Measurements from ENCODE around the gene IQSEC3. TPM values are rescaled to one million over a fixed set of nuclear protein-coding genes. Genes with fewer than 3 reads are reported as not detected.
"Not testable (repeated sequence)": the region's sequence is repeated elsewhere in the genome, so short reads cannot be mapped to it uniquely, and the experiment has no call there.

The IQSEC3 gene
- total RNA-seq, 1 donor from 2014 or later: not detected

DNA sequence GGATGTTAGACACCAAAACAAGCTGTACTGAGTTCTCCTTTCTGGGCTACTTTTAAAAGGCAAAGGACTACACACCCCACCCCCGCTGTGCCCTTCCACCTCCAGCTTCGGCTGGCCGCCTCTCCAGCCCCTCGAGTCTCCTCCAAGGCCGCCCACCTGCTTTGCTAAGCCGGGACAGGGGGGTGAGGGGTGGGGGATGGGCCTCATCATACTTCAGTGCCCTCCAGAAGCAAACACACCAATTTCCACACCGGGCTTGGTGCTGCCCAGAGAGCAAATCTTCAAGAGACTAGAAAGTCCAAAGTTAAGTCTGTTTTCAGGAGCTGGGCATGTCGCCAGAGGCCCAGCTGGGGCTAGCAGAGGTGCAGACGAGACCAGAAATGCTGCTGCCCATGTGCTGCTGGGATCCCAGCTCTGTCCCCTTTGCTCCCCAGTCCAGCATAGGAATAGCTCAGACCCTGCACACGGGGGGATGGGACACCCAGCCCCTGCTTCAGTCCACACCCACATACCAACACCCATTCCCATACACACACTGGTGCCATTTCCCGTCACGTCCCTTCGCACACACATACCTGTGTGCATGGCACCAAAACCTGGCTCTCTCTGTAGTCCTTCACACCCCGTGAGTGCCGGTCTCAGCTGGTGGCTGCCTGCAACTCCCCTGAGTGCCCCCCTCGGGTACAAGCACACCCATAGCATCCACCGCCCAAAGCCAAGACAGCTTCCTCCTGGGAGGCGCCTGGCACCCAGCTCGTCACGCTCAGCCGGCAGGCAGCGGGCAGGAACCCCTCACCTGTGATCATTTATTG lies 146.4 kb downstream of the IQSEC3 start:
- DNase-seq (ENCODE audit: low read depth): peak; percentile 22

DNA sequence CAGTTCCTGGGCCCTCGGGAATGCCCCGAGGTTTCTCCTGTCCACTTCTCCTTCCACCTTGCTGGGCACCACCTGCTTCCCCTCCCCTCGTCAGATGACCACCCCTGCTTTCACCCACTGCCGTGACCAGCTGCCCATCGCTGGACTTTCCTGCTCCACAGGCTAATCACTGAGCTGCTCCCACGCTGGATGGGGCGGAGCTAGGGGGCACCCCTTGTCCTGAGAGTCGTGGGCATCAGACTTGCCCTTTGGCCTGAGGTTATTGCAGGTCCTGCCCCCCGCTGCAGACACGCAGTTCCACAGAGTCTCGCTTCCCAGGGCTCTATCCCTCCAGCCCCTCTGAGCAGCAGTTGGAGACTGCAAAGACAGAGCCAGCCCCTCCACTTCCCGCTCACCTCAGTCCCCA lies 147.0 kb downstream of the IQSEC3 start:
- no peak for DNase-seq (ENCODE audit: low read depth)

DNA sequence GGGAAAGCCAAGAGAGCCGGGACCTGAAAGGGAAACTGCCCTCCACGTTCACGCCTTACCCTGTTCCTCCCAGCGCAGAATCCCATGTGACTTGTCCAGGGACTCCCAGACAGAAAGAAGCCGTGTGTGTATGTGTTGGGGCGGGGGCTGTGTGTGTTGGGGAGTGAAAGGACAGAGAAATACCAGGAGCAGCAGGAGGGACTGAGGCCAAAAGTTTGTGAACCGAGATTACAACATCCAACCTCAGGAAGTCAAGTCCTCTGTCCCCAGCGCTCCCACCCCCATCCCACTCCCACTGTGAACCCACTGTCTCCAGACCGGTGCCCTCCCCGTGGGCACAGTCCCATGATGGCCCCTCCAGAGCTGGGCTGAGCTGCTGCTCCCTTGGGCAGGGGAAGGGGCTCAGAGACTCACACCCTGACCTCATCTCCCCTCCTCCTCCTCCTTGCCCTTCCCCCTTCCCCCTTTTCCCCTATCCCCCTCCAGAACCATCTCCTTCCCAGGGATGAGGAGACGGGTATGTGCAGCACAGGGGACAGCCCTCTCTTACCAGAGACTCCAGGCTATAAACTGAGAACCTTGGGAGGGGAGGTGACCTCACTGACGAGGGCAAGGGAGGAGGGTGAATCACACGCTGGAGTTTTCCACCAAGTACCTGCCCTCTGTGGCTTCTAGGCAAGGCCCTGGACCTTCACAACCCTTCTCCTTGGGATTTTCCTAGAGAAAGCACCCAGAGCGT lies 147.6 kb downstream of the IQSEC3 start, which contains the start of gene SLC6A12:
SLC6A12 (minus strand) TSS at position 155 of the 739 bp plus-strand sequence. CDS start 4,171 bp downstream, outside the sequence.
- no peak for DNase-seq (ENCODE audit: low read depth)

DNA sequence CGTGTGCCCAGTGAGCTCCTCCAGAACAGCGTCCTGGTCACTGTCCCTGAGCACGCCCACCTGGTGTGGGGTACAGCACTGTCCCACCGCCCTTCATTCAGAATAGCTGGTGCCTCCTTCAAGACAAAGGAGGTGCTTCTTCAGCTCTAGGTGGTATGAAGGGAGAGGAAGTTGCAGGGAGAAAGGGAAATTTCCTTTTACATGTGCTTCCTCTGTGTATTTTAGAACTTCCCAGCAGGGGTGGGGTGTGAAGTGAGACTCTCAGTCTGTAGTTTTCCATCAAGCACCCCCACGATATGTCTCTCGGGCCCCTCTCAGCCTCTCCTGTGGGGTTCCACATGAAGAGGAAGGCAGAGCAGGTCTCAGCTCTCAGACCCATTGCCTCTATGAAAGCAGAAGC lies 148.5 kb downstream of the IQSEC3 start:
- DNase-seq (ENCODE audit: low read depth): no peak

DNA sequence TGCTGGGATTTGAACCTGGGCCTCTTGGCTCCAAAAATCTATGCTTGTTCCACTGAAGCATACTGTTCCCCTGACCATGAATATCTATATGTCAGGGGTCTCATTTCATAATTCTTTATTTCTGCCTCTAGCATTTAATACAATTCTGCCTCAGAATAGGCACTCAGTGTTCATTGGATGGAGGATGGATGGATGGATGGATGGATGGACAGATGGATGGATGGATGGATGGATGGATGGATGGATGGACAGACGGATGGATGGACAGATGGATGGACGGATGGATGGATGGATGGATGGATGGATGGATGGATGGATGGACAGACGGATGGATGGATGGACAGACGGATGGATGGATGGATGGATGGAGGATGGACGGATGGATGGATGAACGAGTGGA lies 150.5 kb downstream of the IQSEC3 start:
- DNase-seq (ENCODE audit: low read depth): not testable (repeated sequence)

DNA sequence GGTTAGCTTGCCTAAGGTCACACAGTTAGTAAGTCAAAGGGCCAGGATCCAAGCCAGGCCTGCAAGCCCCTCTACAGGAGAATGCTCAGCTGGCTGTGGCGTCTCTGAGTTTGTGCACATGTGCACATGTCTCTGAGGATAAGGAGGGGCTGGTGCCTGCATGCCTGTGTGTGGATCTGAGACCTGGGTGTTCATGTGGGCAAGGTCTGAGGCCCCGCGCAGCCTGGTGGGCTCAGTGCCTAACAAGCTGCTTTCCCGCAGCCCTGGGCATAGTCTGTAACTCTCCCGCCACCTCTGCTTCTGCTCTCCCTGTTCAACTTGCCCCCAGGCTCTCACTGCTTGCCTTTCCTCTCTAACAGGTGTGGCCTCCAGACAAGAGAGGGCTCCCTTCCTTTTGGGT lies 151.7 kb downstream of the IQSEC3 start:
- DNase-seq (ENCODE audit: low read depth): no peak

DNA sequence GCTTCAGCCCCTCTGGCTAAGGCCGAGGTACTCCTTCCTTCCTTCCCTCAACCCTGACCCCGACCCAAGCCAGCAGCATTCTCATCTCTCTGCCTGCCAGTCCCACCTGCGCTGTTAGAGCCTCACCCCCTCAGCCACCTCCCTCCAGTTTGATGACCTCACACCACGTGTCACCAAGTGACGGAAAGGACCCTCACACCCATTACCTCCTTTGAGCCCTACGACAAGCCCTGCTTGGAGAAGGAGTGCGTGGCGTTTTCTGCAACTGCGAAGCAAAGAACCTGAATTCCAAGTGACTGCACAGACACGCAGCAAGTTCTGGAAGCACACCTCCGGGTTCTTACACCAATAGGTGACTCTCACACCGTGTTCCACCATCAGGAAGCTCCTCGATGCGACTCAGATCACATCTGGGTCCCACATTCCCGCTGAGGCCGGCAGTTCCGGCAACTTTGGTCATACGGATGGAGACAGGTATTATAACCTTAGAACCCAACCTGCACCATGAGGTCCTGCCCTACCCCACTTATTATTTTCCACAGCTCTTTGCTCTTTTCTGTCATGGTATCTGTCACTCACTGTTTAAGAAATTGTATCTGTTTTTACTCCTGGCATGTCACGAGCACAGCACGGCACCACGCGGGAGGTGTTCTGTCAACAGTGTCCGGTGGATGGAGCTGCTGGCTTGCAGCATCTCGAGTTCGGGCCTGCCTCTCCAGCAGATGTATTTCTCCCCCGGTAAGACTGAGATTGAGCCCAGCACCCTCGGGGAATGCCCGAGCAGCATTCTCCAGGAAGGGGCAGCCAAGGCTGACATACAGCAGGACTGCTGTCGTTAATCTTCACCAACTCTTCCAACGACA lies 152.4 kb downstream of the IQSEC3 start:
- no peak for DNase-seq (ENCODE audit: low read depth)

DNA sequence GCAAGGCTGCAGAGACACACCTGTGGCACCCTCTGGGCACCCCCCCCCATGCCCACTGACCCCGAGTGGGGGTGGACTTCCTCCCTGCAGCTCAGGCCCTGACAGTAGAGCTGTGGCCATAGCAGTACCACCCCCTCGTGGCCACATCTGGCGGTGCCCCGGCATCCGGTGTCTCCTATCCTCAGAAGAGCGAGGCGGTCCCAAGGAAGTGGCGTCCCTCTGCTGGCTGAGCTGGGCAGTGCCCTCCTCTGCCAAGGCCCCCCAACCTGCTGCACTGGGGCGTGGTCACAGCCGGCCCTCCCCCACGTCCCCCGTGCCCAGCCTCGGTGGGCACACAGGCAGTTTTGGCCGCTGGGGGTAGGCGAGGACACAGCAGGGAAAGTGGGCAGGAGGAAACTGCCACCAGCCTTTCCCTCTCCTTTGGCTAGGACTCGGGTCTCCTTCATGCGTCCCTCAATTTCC lies 153.4 kb downstream of the IQSEC3 start:
- peak; percentile 60 for DNase-seq (ENCODE audit: low read depth)

DNA sequence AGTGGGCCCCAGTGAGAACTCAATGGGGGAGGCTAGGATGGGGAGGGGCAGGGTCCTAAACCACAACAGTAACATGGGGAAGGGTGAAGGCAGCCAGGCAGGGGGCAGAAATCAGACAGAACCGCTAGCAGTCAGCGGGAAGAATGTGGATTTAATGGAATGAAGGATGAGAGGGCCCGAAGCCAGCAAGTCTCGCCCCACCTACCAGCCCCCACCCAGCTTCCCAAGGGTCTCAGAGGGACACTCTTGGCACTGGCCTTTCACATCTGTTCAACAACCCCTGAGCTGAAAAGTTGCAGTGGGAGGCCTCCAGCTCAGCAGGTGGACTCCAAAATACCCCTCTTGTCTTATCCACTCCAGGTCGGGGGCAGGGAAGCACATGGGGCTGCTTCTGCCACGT lies 153.9 kb downstream of the IQSEC3 start:
- no peak for DNase-seq (ENCODE audit: low read depth)

DNA sequence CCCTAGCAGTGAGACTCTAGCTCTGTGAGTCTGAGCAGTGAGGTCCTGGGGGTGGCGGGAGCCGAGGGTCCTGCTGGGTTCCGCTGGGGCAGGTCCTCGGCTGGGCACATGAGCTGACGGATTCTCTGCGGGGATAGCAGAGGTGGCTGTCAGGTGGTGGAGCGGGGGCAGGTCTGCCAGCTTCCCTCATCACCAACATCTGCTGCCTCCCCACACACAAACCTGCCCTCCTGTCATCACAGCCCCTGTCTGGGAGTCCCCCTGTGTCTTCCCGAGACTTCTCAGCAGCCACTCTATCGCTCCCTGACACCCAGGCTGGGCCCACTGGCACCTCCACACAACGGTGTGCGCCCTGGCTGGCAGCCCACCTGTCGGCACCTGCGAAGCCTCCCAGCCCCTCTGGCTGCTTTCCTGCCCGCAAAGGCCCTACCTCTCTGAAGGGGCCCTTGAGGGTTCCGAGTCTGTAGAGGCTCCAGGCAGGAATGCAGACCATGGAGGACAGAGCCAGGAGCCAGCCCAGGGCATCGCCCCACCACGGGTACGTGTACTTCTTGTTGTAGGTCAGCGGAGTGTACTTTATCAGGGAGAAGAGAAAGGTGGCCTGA lies 154.5 kb downstream of the IQSEC3 start:
- no peak for DNase-seq (ENCODE audit: low read depth)

DNA sequence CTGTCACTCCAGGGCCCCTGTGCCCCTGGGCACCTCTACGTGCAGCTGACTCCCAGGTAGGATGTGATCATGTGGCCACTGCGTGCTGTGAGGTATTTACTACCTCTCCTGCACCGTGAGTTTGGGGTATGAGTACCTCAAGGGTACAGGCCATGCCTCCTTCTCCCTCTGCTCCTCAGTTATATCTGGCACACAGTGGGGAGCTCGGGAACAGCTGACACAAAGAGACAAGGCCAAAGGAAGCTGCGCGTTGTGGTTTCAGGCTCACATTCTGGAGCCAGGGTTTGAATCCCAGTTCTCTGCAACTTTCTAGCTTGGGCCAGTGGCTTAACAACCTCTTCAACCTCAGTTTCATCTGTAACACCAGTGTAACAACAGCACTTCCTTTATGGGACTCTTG lies 155.2 kb downstream of the IQSEC3 start:
- DNase-seq (ENCODE audit: low read depth): no peak

DNA sequence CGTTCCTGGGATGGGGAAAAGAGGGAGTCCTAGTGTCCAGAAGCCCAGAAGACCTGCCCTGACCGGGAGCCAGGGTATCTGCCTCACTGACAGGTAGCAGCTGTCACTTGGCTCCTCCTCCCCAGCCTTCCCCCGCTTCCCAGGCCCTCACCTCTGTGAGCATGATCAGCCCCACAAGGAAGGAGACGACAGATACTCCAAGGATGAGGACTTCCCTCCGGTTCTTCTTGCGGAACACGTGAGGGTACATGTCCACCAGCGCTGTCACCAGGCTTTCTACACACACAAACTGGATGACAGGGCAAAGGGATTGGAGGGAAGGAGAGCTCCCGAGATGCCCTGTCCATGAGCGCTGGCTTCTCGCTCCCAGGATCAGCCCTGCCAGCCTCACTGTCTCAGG lies 157.3 kb downstream of the IQSEC3 start:
- no peak for DNase-seq (ENCODE audit: low read depth)

DNA sequence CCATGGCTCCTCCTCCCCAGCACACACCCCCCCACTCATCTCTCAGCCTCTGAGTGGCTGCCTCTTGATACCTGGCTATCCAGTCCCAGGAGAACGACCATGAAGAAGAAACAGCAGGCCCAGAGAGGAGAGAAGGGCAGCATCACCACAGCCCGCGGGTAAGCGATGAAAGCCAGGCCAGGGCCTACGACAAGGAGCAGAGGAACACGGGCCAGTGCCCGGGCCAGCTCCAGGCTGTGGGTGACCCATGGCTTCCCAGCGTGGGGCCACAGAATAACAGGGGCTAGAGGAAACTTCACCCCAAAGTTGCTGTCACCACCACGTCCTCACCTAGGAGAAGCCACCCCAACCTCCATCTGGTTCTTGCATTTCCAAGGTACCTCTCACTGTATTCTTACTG lies 157.8 kb downstream of the IQSEC3 start:
- no peak for DNase-seq (ENCODE audit: low read depth)

DNA sequence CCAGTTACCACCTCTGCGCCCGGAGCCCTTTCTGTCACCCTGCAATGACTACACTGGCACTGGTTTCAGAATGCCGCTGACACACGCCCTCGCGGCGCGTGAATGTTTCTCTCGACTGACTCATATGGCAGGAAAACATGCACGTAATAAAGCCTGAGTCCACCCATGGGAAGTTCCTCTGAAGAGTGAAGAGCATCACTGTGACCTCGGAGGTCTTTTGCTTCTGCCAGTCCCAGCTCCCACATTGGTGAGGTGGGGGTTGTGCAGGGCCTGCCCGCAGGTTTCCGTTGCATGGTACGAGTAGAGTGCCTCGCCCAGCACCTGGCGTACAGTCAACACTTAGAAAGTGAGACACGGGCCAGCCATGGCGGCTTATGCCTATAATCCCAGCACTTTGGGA lies 158.4 kb downstream of the IQSEC3 start:
- DNase-seq (ENCODE audit: low read depth): no peak

DNA sequence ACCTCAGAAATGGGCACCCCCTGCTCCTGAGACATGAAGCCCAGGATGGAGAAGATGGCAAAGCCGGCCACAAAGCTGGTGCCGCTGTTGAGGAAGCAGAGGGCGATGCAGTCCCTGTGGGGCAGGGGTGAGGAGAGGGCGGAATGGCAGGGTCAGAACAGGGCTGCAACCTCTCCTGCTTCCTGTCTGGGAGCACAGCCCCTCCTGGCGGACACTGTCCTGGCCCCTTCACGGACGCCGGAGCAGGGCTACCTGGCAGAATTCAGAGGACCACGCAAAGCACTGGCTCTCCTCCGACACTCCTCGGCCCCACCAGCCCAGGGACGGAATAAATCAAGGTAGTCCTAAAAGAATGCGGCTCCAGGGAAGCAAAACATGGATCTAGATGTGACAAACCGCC lies 159.8 kb downstream of the IQSEC3 start:
- DNase-seq (ENCODE audit: low read depth): no peak

DNA sequence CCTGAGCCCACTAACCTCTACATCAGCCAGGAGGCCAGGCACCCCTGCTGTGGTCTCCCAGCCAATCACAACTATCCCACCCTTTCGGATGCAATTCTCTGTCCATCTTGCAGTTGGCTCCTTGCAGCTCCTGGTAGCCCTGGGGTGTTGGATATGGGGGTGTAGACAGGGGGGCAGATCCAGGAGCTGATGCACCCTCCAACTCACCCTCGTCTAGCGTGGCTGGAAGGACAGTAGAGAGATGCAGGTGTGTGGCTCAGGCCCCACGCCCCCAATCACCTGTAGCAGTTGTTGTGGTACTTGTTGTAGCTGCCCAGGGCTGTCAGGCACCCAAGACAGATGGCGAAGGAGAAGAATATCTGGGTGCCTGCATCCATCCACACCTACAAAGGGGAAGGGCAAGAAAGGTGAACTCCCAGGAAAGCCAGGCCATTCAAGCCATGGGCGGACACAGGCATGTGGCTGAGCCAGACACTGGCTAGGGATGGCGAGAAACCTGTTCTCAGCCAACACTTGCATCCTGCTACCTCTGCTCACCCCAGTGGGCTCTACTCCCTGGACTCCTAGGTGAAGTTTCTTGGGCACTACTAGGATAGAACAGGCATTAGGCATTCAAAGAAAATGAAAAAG lies 160.8 kb downstream of the IQSEC3 start:
- no peak for DNase-seq (ENCODE audit: low read depth)
